Measurements from ENCODE around the gene LARP1. TPM values are rescaled to one million over a fixed set of nuclear protein-coding genes. Genes with fewer than 3 reads are reported as not detected.

The LARP1 gene
- total RNA-seq, 1 donor: 124 TPM

DNA sequence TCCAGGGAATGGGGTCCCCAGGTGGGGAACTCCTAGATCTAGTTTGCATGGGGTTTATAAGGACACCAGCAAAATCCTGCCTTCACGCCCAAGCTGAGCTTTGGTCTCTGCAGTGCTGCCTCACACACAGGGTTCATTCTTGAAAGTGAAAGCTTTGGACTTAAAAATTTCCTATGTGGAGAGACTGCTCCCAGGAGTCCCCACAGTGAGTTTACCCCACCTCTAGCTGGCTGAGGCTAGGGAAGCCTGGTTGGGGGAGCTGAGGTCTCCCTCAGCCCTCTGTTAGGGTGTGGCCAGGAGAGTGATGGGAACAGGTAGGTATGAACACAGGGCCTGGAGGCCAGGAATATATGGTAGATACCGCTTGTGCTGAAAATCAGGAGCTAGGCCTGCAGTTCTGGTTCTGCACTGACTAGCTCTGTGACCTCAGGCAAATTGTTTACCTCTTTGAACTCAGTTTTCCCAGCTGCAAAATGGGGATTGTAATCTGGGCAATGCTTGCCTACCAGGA, 41.5 kb upstream of the LARP1 start:
- Histone ChIP-seq H3K4me1 (ENCODE audit: insufficient read depth, low read length) (peaks cover 18% of the 10 kb centered on the region), H3K36me3 (ENCODE audit: insufficient read depth, low read length) (no peaks in the 10 kb centered on the region), H3K4me3 (ENCODE audit: insufficient read depth, low read length) (no peak overlapping the region), H3K79me2 (ENCODE audit: insufficient read depth, low read length) (no peaks in the 10 kb centered on the region), H3K9me3 (ENCODE audit: low read depth, low read length) (no peaks in the 10 kb centered on the region), H3K4me2 (ENCODE audit: insufficient read depth, low read length) (peak overlapping the region; percentile 49), H3K27ac (ENCODE audit: low read depth, low read length) (peak overlapping the region; percentile 31), H2AFZ (ENCODE audit: low read length) (no peak overlapping the region), H3K27me3 (ENCODE audit: insufficient read depth, low read length) (no peaks in the 10 kb centered on the region), H4K20me1 (ENCODE audit: insufficient read depth, low read length) (no peaks in the 10 kb centered on the region)
- TF ChIP-seq, protein P1, sequence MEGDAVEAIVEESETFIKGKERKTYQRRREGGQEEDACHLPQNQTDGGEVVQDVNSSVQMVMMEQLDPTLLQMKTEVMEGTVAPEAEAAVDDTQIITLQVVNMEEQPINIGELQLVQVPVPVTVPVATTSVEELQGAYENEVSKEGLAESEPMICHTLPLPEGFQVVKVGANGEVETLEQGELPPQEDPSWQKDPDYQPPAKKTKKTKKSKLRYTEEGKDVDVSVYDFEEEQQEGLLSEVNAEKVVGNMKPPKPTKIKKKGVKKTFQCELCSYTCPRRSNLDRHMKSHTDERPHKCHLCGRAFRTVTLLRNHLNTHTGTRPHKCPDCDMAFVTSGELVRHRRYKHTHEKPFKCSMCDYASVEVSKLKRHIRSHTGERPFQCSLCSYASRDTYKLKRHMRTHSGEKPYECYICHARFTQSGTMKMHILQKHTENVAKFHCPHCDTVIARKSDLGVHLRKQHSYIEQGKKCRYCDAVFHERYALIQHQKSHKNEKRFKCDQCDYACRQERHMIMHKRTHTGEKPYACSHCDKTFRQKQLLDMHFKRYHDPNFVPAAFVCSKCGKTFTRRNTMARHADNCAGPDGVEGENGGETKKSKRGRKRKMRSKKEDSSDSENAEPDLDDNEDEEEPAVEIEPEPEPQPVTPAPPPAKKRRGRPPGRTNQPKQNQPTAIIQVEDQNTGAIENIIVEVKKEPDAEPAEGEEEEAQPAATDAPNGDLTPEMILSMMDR (IDR thresholded peaks at IDR 0.05; ENCODE audit: extremely low read depth, low read depth, low read length): no peak
- DNase-seq (ENCODE audit: insufficient read length, low spot score, missing footprints): no peak

GRCh38 chr5:154714266-154714986, 40.8 kb upstream of the LARP1 start:
- Histone ChIP-seq H3K4me2 (ENCODE audit: insufficient read depth, low read length) (peak overlapping the region; percentile 49), H3K4me1 (ENCODE audit: insufficient read depth, low read length) (peaks cover 15% of the 10 kb centered on the region), H3K9me3 (ENCODE audit: low read depth, low read length) (no peaks in the 10 kb centered on the region), H3K27ac (ENCODE audit: low read depth, low read length) (peak overlapping the region; percentile 31), H3K36me3 (ENCODE audit: insufficient read depth, low read length) (no peaks in the 10 kb centered on the region), H3K4me3 (ENCODE audit: insufficient read depth, low read length) (no peak overlapping the region), H3K27me3 (ENCODE audit: insufficient read depth, low read length) (no peaks in the 10 kb centered on the region), H3K79me2 (ENCODE audit: insufficient read depth, low read length) (no peaks in the 10 kb centered on the region), H4K20me1 (ENCODE audit: insufficient read depth, low read length) (no peaks in the 10 kb centered on the region), H2AFZ (ENCODE audit: low read length) (peak overlapping the region; percentile 52)
- DNase-seq (ENCODE audit: insufficient read length, low spot score, missing footprints): peak; percentile 83
- TF ChIP-seq, protein P1 (IDR thresholded peaks at IDR 0.05; ENCODE audit: extremely low read depth, low read depth, low read length): no peak

GRCh38 chr5:154721481-154722058, 33.6 kb upstream of the LARP1 start:
- H3K4me1 ChIP-seq (ENCODE audit: insufficient read depth, low read length): no peaks in the 10 kb centered on the region
- no peaks in the 10 kb centered on the region for H4K20me1 ChIP-seq (ENCODE audit: insufficient read depth, low read length)
- H3K79me2 ChIP-seq (ENCODE audit: insufficient read depth, low read length): no peaks in the 10 kb centered on the region
- H2AFZ ChIP-seq (ENCODE audit: low read length): no peak overlapping the region
- H3K36me3 ChIP-seq (ENCODE audit: insufficient read depth, low read length): no peaks in the 10 kb centered on the region
- H3K9me3 ChIP-seq (ENCODE audit: low read depth, low read length): no peaks in the 10 kb centered on the region
- no peak for DNase-seq (ENCODE audit: insufficient read length, low spot score, missing footprints)
- H3K27ac ChIP-seq (ENCODE audit: low read depth, low read length): no peak overlapping the region
- no peaks in the 10 kb centered on the region for H3K27me3 ChIP-seq (ENCODE audit: insufficient read depth, low read length)
- TF ChIP-seq, protein P1 (IDR thresholded peaks at IDR 0.05; ENCODE audit: extremely low read depth, low read depth, low read length): no peak
- H3K4me3 ChIP-seq (ENCODE audit: insufficient read depth, low read length): no peak overlapping the region
- H3K4me2 ChIP-seq (ENCODE audit: insufficient read depth, low read length): no peak overlapping the region

GRCh38 chr5:154722097-154722496, 33.1 kb upstream of the LARP1 start:
- H3K27me3 ChIP-seq (ENCODE audit: insufficient read depth, low read length): no peaks in the 10 kb centered on the region
- no peaks in the 10 kb centered on the region for H3K36me3 ChIP-seq (ENCODE audit: insufficient read depth, low read length)
- H2AFZ ChIP-seq (ENCODE audit: low read length): no peak overlapping the region
- no peaks in the 10 kb centered on the region for H4K20me1 ChIP-seq (ENCODE audit: insufficient read depth, low read length)
- no peak for DNase-seq (ENCODE audit: insufficient read length, low spot score, missing footprints)
- H3K4me2 ChIP-seq (ENCODE audit: insufficient read depth, low read length): no peak overlapping the region
- H3K79me2 ChIP-seq (ENCODE audit: insufficient read depth, low read length): no peaks in the 10 kb centered on the region
- no peaks in the 10 kb centered on the region for H3K9me3 ChIP-seq (ENCODE audit: low read depth, low read length)
- no peak overlapping the region for H3K27ac ChIP-seq (ENCODE audit: low read depth, low read length)
- H3K4me1 ChIP-seq (ENCODE audit: insufficient read depth, low read length): no peaks in the 10 kb centered on the region
- TF ChIP-seq, protein P1 (IDR thresholded peaks at IDR 0.05; ENCODE audit: extremely low read depth, low read depth, low read length): no peak
- H3K4me3 ChIP-seq (ENCODE audit: insufficient read depth, low read length): no peak overlapping the region
